ENCODE results near the gene MRPL18.
"Not testable (repeated sequence)": the region's sequence is repeated elsewhere in the genome, so short reads cannot be mapped to it uniquely, and the experiment has no call there.

Gene MRPL18

DNA sequence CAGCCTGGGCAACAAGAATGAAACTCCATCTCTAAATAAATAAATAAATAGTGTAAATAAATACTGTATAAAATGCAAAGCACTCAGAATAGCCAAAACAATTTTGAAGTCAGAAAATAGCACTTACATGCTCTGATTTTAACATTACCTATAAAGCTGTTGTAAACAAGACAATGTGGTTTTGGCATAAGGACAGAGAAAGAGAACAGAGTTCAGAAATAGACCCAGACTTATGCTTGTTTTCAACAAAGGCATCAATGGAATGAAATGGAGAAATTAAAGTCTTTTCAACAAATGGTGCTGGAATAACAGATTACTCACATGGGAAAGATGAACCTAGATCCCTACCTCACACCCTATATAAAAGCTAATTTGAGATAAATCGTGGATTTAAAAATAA, 18.1 kb upstream of the MRPL18 start:
- no peak for DNase-seq (ENCODE audit: low read depth, low spot score)

DNA sequence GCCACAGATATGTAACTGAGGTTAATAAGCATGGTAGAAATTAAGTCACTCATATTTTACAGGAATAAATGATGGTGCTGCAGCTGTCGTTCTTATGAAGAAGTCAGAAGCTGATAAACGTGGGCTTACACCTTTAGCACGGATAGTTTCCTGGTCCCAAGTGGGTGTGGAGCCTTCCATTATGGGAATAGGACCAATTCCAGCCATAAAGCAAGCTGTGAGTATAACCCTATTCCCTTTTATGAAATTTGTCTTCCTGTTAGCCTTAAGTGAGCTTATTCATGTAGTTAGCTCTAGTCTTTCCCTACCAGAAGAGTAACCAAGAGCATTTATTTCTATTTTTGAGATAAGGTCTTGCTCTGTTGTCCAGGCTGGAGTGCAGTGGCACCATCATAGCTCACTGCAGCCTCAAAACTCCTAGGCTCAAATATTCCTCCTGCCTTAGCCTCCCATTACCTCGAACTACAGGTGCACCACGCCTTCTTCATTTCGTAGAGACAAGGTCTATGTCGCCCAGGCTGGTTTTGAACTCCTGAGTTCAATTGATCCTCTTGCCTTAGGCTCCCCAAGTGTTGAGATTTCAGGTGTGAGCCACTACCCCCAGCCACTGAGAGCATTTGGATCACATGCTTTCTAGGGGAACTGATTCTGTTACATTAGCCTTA, 12.9 kb upstream of the MRPL18 start:
- no peak for DNase-seq (ENCODE audit: low read depth, low spot score)

GRCh38 chr6:159778131-159778530, 12.1 kb upstream of the MRPL18 start:
- no peak for DNase-seq (ENCODE audit: low read depth, low spot score)

DNA sequence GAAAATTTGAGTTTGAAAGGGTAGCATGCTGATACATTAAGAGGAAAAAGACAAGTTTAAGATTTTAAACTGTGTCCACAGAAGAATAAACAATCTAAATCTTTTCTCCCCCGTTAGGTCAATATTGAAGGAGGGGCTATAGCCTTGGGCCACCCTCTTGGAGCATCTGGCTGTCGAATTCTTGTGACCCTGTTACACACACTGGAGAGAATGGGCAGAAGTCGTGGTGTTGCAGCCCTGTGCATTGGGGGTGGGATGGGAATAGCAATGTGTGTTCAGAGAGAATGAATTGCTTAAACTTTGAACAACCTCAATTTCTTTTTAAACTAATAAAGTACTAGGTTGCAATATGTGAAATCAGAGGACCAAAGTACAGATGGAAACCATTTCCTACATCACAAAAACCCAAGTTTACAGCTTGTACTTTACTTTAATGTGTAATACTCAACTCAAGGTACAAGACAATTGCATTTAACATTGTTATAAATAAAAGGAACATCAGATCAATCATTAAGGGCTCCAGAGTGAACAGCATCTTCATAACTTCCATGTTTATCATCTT, 11.6 kb upstream of the MRPL18 start:
- DNase-seq (ENCODE audit: low read depth, low spot score) = no peak

DNA sequence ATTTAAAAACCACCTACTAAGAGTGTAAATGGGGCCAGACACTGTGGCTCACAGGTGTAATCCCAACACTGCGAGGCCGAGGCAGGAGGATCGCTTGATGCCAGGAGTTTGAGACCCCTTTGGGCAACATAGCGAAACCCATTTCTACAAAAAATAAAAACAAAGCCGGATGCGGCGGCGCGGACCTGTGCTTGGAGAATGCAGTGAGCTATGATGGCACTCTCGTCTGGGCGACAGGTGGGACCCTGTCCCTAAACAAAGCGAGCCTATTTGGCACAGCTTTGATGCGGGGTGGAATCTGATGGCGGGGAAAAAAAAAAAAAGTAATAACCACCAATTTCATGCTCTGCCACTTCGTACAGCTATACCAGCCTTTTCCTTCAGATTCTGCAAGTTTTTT, 2.0 kb upstream of the MRPL18 start:
- no peak for DNase-seq (ENCODE audit: low read depth, low spot score)

- DNase-seq (ENCODE audit: low read depth, low spot score) = no peak
Observed at GRCh38 chr6:159788753-159789376, 1.4 kb upstream of the MRPL18 start.

DNA sequence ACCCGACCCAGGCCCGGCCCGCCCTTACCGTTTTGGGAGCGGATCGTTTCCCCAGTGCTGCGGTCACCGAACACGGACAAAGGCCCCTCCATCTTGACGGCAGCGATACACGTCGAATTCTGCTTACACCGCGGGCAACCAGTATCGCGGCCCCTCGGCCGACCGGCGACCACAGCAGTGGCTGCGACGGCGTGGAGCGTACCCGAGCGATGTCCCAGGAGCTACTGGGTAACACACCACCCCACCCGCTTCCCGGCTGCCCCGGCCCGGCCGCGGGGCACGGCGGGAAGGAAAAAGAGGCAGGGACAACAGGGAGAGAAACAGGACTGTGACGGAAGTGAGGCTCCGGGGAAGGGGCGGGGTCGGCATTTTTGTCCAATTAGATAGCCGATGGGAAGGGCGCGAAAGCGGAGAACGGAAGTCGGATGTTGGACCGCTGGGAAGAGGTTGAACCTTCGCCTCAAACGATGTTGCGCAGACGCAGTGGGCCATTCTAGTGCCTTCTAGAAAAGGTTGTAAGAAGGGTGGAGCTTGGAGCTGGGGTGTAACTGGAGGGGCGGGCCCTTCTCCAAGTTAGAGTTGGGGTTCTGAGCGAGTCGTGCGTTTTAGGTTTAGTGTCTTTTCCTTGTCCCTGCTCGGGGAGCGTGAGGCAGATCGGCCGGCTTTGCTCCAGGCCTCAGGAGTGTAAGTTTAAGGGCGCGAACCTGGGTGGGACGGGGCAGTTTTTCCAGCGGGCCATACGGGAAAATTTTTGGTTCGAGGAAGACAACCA, 704 bp upstream of the MRPL18 start, which contains the start of gene TCP1:
TSS of gene TCP1 (minus strand) at position 226 of the 772 bp plus-strand sequence. CDS start at position 92, 134 bp downstream.
- peak; percentile 99 for DNase-seq (ENCODE audit: low read depth, low spot score)

DNA sequence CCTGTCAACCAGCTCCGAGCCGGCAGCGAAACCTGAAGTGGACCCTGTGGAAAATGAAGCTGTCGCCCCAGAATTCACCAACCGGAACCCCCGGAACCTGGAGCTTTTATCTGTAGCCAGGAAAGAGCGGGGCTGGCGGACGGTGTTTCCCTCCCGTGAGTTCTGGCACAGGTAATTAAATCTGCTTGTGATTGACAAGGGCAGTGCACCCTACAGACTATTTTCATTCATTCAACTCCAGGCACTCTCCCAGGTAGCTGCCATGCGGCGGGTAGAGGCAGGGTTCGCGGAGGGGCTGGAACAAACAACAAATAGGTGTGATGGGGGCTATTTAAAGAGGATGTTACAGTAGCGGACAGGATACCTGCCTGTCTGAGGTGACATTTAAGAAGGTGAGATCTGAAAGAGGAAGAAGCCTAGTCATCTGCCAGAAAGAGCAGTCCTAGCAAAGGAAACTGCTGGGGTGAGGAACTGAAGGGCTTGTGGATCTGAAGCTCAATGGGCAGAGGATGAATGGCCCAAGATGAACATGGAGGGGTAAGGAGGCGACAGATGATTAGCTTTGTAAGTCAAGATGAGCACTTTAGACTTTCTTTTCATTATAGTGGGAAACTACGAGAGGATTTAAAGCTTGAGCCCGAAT, 810 bp downstream of the MRPL18 start:
- DNase-seq (ENCODE audit: low read depth, low spot score) = no peak

- DNase-seq (ENCODE audit: low read depth, low spot score) = not testable (repeated sequence)
Observed at GRCh38 chr6:159794976-159795375, 4.7 kb downstream of the MRPL18 start.

- DNase-seq (ENCODE audit: low read depth, low spot score) = no peak
Observed at GRCh38 chr6:159797554-159797953, 7.3 kb downstream of the MRPL18 start.

GRCh38 chr6:159800141-159800865, 10.0 kb downstream of the MRPL18 start, which contains the start of gene PNLDC1:
Gene PNLDC1 (plus strand): TSS chr6:159800276. CDS start chr6:159800308, 32 bp downstream.
- no peak for DNase-seq (ENCODE audit: low read depth, low spot score)

DNA sequence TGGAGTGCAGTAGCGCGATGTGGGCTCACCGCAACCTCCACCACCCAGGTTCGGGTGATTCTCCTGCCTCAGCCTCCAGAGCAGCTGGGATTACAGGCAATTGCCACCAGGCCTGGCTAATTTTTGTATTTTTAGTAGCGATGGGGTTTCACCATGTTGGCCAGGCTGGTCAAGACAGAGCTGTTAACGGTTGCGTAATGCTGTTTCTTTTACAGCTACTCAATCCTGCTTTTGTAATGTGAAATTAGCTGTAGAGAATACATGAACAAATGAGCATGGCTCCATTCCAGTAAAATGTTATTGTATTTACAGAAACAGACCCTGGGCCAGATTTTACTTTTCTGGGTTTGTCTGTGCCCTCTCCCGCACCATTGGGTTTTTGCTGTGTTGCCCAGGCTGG, 11.7 kb downstream of the MRPL18 start:
- no peak for DNase-seq (ENCODE audit: low read depth, low spot score)

DNA sequence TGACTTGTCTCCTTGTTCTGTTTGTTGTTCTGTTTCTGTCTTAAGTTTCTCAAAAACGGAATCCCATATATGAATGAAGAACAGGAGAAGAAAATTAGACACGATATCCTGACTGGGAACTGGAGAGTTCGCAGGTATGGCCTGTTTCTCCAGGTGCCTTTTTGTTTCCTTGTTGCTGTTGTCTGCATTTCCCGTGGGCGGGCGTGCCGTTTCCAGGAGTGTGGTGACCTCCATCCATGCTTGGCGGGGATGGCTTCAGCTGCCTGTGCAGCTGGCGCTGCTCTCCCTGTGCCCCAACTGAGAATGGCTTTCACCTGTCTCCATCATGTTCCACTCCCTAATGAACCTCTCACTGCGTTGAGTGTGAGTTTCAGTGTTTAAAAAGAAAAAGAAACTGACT, 14.2 kb downstream of the MRPL18 start:
- no peak for DNase-seq (ENCODE audit: low read depth, low spot score)

- no peak for DNase-seq (ENCODE audit: low read depth, low spot score)
Observed at GRCh38 chr6:159805440-159806020, 15.3 kb downstream of the MRPL18 start.

GRCh38 chr6:159806021-159806458, 15.8 kb downstream of the MRPL18 start:
- no peak for DNase-seq (ENCODE audit: low read depth, low spot score)

DNA sequence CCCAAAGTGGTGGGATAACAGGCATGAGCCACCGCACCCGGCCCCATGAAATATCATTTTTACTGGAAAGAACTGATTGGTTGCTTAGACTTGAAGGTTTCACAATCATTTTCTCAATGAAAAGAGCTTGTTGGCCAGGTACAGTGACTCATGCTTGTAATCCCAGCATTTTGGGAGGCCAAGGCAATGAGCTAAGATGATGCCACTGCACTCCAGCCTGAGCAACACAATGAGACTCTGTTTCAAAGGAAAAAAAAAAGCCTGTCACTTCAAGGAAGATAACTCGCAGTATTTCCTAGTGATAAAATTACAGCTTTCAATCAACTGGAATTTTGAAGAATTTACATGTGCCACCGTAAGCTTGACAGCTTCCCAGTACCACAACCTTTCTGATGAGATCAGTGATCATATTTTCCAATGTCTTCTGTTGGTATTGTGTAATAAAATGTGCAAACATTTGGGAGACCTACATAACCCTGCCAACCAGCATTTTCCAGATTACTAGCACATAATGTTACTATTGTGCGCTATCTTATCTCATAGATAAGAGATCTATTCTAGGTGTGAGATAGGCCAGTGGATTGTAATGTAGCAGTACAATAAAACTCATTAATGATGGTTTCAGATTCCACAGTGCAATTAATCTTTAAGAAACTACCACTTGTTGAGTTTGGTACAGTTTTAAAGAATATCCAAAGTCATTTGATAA, 17.0 kb downstream of the MRPL18 start:
- DNase-seq (ENCODE audit: low read depth, low spot score) = no peak

- DNase-seq (ENCODE audit: low read depth, low spot score) = no peak
Observed at GRCh38 chr6:159808647-159809046, 18.4 kb downstream of the MRPL18 start.

DNA sequence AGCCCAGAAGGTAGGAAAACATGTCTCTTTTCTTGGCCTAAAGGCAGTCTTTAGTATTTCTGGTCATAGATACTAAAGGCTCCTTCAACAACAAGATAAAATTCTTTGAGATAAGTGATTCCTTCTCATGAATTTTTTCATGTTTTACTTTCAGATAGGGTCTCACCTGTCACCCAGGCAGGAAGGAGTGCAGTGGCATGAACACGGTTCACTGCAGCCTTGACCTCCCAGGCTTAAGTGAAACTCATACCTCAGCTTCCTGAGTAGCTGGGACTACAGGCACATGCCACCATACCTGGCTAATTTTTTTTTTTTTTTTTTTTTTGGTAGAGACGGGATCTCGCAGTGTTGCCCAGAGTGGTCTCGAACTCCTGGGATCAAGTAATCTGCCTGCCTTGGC, 18.9 kb downstream of the MRPL18 start:
- no peak for DNase-seq (ENCODE audit: low read depth, low spot score)

DNA sequence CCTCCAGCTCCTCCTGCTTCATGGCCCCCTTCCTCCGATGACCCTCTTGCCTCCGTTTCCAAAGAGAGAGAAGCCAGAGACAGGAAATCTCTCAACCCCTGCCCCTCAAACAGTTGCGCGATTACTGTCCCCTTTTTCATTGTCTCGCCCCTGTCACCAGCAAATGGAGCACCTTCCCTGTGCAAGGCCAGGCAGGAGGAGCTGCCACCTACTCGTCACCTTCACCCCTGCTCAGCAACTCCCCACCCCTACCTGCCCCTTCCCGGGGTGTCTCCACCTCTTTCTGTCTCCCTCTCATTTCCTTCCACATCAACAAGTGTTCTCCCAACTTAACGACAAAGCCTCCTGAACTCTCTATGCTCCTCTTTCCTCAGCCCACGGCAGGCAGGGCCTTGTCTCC, 23.5 kb downstream of the MRPL18 start:
- no peak for DNase-seq (ENCODE audit: low read depth, low spot score)

GRCh38 chr6:159815410-159815809, 25.1 kb downstream of the MRPL18 start:
- DNase-seq (ENCODE audit: low read depth, low spot score) = no peak
